GM08714 (cell line): Measurements from ENCODE around the gene URAD.

Experiments
- H3K4me3 ChIP-seq: fragments of 200-500 bp; sonication (Bioruptor generic); 2 replicates; pipeline ENCODE4 v1.5.1; 2014; ENCODE audit warnings: mild to moderate bottlenecking, low read length, inconsistent platforms
- ZNF274 ChIP-seq: IDR thresholded peaks from 2 replicates; pipeline ENCODE4 v1.6.1; 2012; ENCODE audit warnings: mild to moderate bottlenecking, low read depth, low read length

Gene URAD

DNA sequence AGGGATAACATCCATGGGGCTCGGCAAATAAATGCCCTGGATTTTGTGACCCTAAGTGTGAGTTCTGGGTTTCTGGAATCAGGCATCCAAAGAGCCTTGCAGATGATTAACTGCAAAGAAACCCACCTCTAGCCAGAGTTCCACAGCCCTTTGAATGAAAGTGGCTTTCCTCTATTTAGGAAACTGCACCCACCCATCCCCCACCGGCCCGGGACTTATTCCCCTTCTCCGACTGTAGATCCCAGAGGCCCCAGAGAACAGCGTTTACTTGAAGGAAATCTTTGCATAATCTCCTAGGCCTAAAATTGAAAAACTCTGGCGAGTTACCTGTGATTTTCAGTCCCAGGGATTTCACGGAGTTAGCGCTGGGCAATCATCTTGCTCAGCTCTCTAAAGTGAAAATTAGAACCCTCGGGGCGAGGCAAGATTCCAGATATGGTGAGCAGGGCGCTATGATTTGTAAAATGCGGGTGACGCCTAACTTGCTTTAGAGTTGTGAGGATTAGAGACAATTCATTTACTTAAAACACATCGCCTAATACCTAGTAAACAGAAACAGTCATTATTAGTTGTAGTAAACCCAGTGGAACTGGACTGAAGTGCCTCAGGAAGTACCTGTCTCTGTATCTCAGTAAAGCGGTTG lies 9.4 kb downstream of the URAD start:
- no peak overlapping the region for H3K4me3 ChIP-seq
- no peak for TF ChIP-seq ZNF274

DNA sequence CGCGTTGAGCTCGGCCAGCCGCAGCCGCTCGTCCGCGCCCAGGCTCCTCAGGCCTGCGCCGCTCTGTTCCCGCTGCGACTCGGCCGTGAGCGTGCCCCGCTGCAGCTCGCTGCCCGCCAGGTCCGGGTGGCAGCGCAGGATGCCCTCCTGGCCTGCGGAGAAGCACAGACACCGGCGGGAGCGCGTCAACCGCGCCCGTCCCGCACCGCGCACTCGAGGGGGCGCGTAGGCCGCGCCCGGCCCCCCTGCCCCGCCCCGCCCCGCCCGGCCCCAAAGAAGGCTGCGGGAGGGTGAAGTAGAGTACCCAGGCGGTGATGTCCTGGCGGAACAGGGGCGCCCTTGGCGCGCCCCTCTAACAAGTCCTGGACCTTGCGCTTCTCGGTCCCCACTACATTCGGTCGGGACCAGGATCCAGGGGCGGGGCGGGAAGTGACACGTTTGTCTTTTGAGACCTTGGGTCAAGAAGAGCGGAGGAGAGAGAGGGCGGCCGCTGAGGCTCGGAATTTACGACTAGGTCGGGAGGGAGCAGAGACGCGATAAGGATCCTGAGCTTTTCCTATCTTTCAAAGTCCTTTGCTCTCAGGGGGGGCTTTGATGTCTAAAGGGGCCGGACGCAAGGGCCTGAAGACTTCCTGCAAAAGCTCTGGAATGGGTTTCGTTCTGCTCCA lies 10.1 kb downstream of the URAD start:
- no peak overlapping the region for H3K4me3 ChIP-seq
- no peak for TF ChIP-seq ZNF274

DNA sequence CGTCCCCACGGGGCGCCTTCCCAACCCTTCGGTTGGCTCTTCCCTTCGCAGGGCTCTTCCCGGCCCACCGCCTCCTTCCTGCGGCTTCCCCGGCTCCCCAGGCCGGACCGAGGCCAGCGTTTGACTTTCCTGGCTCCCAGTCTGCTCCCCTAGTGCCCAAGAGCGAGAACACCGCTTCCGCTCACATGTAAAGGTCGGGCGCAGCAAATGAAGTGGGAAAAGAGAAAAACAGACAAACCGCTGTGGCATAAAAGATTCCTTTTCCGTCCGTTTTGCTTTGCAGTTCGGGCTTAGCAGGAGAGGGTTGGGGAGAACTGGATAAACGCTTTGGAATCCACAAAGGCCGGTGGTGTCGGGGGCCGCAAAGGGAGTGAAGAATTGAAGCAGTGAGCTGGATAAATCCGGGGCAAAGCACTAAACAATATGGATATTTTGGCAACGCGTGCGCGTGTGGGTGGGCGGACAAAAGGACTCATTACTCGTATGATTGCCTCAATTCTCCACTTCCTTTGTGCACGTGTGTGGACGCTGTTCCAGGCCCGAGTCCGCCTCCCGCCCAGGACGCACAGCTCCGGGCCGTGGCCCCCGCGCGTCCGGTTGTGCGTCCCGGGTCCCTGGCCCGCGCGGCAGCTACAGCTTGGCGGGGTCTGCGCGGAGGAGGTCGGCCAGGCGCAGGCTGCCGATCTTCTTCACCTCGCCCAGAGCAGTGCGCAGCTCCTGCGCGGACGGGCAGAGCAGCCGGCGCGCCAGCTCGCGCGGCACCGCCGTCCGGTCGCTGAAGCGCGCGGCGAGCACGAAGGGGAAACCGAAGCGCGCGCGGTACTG lies 10.8 kb downstream of the URAD start:
- H3K4me3 ChIP-seq = no peak overlapping the region
- no peak for TF ChIP-seq ZNF274

DNA sequence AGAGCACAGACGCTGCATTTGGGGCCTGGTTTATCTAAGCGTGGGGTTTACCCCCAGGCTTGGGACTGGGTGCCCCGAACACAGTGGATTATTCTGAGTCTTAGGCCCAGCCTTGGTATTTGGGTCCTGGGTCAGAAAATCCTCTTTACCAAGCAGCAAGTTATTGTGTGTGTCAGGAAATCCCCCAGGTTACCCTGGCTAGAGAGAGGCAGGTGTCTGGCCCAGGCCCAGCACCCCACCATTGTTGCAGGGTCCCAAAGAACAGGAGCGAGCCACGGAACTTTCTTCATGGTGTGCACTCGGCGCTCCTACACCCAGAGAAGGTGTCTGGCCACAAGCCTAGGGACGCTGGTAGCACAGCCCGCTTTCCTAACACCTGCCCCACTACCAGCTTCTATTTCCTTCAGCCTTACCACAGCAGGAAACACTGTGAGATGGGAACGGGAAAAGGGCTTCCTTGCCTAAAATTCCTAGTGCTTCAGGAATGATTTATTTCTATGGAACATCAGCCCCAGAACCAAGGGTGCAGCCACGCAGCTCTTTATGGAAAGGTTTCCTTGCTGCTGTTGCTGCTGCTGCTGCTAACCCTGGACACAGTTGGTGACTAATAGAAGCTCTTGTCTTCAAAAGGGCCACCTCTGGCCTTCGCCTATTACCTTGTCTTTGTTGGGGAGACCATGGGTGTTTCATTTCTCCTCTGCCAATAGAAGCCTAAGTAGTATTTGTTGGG lies 12.0 kb downstream of the URAD start:
- no peak overlapping the region for H3K4me3 ChIP-seq
- no peak for TF ChIP-seq ZNF274

DNA sequence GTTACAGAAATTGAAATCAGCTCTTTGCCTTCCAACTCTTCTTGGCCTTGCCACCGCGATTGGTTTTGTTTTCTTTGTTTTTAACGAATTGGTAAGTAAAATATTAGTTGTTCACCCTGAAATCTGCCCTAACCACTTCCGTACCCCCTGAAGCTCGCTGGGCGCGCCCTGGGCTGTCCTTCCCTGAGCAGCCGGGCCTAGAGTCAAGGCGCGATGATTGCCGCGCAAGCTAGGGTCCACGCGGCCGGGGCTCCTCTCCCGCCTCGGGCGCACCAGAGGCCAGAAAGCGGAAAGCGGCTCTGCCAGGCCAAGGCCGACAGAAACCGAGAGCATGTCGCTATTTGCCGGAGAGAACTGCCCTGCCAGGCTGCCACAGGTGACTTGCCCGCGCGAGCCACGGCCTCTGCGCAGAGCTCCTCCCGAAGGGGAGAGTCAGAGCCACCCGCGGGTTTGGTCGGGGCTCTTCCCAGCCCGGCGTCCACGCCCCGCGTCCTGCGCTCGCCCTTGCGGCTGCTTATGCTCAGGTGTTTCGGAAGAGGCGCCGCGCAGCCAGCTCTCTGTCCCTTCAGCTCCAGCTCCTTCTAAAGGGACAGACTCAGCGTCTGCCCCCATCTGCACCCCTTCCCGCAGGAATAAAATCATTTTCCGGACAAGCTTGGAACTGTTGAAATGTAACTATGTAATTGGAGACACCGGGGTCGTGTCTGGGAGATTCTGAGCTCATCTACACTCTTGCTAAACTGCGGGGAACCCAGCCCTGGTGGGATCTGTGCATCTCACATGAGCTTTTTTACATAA lies 12.7 kb downstream of the URAD start:
- no peak overlapping the region; the same call in 1 of the 2 replicates for H3K4me3 ChIP-seq
- no peak for TF ChIP-seq ZNF274

DNA sequence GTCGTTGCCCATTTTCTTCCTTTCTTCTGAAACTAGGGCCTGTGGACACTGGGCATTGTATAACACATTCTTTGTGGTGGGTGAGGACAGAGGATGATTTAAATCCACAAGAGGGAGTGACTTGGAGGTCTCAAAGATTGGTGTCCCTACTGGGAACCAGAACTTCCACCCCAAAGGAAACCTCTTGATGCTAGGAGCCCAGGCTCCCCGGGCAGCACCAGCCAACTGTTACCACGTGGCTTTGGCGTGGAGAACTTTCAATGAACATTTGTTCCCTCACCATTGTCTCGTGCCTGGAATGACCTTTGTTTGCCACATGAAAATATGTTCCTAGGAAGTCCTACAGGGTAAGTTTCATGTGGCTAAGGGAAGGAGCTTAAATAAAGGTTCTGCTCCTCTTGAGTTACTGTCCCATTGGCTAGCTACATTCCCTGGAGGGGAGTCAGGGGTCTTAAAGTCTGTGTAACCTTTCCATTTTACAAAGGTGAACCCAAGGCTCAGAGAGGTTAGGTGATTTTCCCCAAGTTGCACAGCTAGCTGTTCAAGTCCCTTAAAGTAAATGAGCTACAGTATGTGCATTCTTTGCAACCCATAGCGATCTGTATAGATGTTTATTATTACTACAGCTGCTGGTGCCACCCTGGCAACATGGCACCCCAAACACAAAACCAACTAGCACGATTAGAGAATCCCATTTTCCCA lies 14.4 kb downstream of the URAD start:
- TF ChIP-seq ZNF274 = no peak
- H3K4me3 ChIP-seq = no peak overlapping the region

DNA sequence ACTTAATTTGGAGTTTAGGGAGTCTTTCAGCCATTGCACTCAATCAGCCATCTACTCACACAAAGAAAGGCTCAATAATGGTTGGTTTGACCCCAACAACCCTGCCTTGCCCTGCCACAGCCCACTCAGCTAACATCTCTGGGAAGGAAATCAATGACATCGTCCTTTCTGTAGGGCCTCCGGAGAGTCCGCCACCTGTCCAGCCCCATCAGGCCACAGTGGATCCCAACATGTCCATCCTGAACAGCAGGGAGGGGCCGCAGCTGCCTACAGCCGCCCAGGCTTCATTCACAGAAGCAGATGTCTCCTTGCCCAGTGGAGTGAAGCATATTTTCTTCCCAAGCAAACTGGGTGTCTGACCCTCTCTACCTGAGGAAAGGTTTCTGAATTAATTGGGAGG lies 15.2 kb downstream of the URAD start:
- H3K4me3 ChIP-seq = no peak overlapping the region
- TF ChIP-seq ZNF274 = no peak

DNA sequence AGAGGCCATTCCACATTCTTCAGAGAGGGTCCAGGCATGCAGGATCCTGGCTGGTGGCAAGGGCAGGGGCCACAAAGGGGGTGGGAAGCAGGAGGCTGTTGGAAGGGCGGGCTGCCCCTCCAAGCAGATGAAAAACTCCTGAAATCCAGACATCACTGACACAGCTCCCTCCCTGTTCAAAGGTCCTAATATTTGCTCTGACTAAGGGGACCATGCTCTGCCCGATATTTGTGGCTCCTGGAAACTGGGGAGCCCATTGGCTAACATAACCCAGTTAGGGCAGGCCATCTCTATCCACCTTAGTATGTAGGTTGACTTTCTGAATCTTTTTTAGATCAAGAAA lies 16.0 kb downstream of the URAD start:
- H3K4me3 ChIP-seq = no peak overlapping the region
- no peak for TF ChIP-seq ZNF274

DNA sequence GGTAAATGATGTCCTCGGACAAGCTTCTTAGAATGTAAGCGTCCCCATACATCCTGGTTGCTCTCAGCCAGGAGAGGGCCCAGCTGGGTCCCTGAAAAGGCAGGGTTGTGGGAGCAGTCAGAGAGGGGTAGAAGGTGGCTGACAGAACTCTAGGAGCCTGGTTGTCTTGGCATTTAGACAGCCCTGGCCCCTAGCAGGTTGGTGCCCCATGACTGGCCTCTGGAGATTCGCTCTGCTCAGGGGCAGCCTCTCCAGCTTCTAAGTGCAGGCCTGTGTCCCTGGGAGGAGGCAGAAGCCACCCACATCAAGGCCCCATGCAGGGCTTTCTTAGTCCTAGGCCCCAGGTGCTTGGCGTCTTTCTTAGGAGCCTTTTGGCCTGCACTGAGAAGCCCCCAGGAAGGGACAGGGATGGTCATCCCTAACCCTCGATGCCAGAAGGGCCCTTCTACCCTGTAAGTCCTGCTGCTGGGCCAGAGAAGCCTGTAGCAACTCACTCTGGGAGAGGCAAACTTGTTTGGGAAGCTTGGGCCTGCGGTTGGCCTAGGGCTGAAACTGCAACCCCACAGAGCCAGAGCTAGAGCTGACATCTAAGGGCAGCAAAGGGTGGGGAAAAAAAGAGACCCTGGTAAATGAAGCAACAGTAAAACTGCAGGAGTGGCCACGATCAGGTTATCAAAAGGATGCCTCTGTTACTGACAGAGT lies 16.6 kb downstream of the URAD start:
- no peak overlapping the region for H3K4me3 ChIP-seq
- no peak for TF ChIP-seq ZNF274

DNA sequence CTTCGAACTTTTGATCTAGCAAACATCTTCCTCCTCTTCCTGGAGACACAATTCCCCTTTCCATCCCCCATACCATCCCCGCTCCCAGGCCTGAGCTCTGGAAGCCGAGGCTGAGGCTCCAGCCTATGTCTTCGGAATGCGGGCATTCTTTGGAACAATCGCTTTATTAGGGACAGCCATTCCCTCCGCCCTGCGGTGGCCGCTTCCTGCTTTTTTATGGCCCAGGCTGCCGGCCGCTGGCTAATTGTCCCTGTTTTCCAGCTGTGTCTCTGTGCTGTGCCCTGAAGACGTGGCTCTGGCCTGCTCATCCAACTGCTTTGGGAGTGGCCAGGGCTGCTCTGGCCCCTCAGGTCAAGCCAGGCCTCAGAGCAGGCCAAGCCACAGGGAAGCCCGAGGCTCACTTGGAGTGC lies 17.3 kb downstream of the URAD start:
- H3K4me3 ChIP-seq = no peak overlapping the region
- no peak for TF ChIP-seq ZNF274

DNA sequence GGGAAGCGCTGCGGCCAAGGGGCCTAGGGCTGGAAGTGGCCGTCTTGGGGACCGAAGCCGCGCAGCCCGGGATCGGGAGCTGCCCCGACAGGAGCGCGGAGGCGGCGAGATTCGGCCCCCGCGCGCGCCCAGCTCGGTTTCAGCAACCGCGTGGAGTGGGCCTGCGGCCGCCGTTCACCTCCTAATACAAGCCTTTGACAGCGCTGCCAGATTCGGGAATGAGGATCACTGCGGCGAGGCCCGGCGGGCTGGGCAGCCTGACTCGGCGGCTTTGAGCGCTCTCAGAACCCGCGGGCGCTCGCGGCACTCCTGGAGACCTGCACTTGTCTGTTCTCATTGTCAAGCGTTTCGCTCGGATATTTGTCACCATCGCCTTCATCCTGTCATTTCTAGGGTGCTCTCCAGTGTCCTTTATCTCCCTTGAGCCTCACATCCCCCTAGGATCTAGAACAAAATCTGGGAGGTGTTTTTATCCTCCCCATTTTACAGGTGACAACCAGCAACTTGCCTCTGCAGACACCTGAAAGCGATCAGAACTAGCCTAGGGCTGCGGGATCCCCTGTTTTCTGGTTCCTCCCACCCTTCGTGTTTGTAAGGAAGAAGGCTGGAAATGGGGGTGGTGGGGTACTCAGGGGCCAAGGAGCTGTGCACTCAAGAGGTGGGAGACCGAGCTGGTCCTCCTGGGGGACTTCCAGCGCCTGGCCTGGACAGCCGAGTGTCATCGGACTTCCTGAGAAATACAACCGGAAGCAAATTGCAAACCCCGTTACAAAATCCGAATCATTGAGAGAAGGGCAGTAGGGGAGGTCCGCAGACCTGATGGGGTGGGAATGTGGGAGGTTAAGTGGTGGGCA lies 17.9 kb downstream of the URAD start:
- no peak for TF ChIP-seq ZNF274
- no peak overlapping the region for H3K4me3 ChIP-seq

DNA sequence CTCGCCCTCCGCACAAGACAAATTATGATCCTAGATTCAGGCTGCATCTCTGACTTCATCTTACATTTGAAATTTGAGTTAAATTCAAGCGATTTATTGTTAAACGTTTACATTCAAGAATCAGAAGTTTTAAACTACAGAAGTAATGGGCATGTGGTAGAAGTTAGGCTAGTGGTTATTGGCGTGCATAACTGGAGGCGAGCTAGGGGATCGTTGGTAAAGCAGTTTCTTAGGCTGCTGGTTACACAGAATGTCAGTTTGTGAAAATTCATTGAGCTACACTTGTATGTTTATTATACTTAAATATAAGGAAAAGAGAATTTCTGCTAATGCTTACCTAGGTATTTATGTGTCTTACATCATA lies 18.6 kb downstream of the URAD start:
- H3K4me3 ChIP-seq = no peak overlapping the region
- TF ChIP-seq ZNF274 = no peak
